Nephron (organoid): ENCODE measurements around the gene OR2T3.
"Not testable (repeated sequence)": the region's sequence is repeated elsewhere in the genome, so short reads cannot be mapped to it uniquely, and the experiment has no call there.

ENCODE experiments used
- H3K27ac Mint-ChIP-seq, 3 experiments: 2 replicates each; pipeline ENCODE4 v1.8.0; 2020; ENCODE audit warnings: mixed read lengths in 3 of 3, mild to moderate bottlenecking in 2 of 3, moderate library complexity in 1 of 3
- H3K27me3 Mint-ChIP-seq: 2 replicates; pipeline ENCODE4 v1.8.0; 2021; ENCODE audit warnings: low read depth, mild to moderate bottlenecking, moderate library complexity, mixed read lengths
- H3K36me3 Mint-ChIP-seq: 2 replicates; pipeline ENCODE4 v1.8.0; 2020; ENCODE audit warnings: low read depth, mixed read lengths
- H3K4me1 Mint-ChIP-seq: 2 replicates; pipeline ENCODE4 v1.8.0; 2020; ENCODE audit warnings: mixed read lengths
- H3K4me3 Mint-ChIP-seq, 3 experiments: 2 replicates each; pipeline ENCODE4 v1.8.0; 2020; ENCODE audit warnings: mild to moderate bottlenecking in 3 of 3, mixed read lengths in 3 of 3, moderate library complexity in 2 of 3
- H3K9me3 Mint-ChIP-seq: 2 replicates; pipeline ENCODE4 v1.8.0; 2020; ENCODE audit warnings: mixed read lengths
- CTCF ChIP-seq, 3 experiments: fragments of 200-600 bp; sonication (generic); IDR thresholded peaks; one replicate each; pipeline ENCODE4 v1.5.0; 2021; ENCODE audit warnings: antibody characterized with exemption in 3 of 3; ENCODE audit not compliant: unreplicated experiment in 3 of 3

Gene OR2T3

GRCh38 chr1:248507773-248508172 lies 34.6 kb downstream of the OR2T3 start, which contains the start of gene OR2G6:
OR2G6 (plus strand) TSS chr1:248508073; CDS start chr1:248521647, 13,574 bp downstream.
- H3K4me1 Mint-ChIP-seq, H3K4me3 Mint-ChIP-seq, H3K9me3 Mint-ChIP-seq, H3K36me3 Mint-ChIP-seq, H3K27ac Mint-ChIP-seq, H3K27me3 Mint-ChIP-seq: not testable (repeated sequence)

GRCh38 chr1:248510217-248510616 lies 37.1 kb downstream of the OR2T3 start:
- H3K27ac Mint-ChIP-seq, H3K4me3 Mint-ChIP-seq, H3K27me3 Mint-ChIP-seq, H3K36me3 Mint-ChIP-seq, H3K4me1 Mint-ChIP-seq, H3K9me3 Mint-ChIP-seq: not testable (repeated sequence)

GRCh38 chr1:248521856-248522255 lies 48.7 kb downstream of the OR2T3 start:
- no peaks in the 10 kb centered on the region for H3K27me3 Mint-ChIP-seq
- no peak for TF ChIP-seq CTCF (IDR thresholded peaks at IDR 0.05; ENCODE audit: unreplicated experiment in 3 of 3)
- H3K27ac Mint-ChIP-seq: no peak overlapping the region
- H3K9me3 Mint-ChIP-seq: peaks cover 40% of the 10 kb centered on the region
- H3K4me3 Mint-ChIP-seq: no peak overlapping the region
- no peaks in the 10 kb centered on the region for H3K36me3 Mint-ChIP-seq
- H3K4me1 Mint-ChIP-seq: no peaks in the 10 kb centered on the region
